Measurements from ENCODE around the gene DPM3. TPM values are rescaled to one million over a fixed set of nuclear protein-coding genes. Genes with fewer than 3 reads are reported as not detected.
"Not testable (repeated sequence)": the region's sequence is repeated elsewhere in the genome, so short reads cannot be mapped to it uniquely, and the experiment has no call there.

The DPM3 gene
- total RNA-seq, 1 experiment from 2014 or later = 72.4 TPM

GRCh38 chr1:155125946-155126555, 14.3 kb downstream of the DPM3 start:
- no peak for DNase-seq (ENCODE audit: low spot score)

- DNase-seq (ENCODE audit: low spot score) = no peak
Measured at GRCh38 chr1:155125511-155125945, 14.8 kb downstream of the DPM3 start.

GRCh38 chr1:155124503-155125463, 15.5 kb downstream of the DPM3 start:
- no peak for DNase-seq (ENCODE audit: low spot score)

- no peak for DNase-seq (ENCODE audit: low spot score)
Measured at GRCh38 chr1:155123801-155124200, 16.5 kb downstream of the DPM3 start.

GRCh38 chr1:155122308-155122707, 18.0 kb downstream of the DPM3 start:
- DNase-seq (ENCODE audit: low spot score) = no peak

GRCh38 chr1:155121249-155121648, 19.1 kb downstream of the DPM3 start:
- no peak for DNase-seq (ENCODE audit: low spot score)

GRCh38 chr1:155120253-155120652, 20.1 kb downstream of the DPM3 start:
- no peak for DNase-seq (ENCODE audit: low spot score)

- DNase-seq (ENCODE audit: low spot score) = not testable (repeated sequence)
Measured at GRCh38 chr1:155118090-155118489, 22.2 kb downstream of the DPM3 start.

- DNase-seq (ENCODE audit: low spot score) = no peak
Measured at GRCh38 chr1:155117610-155118009, 22.7 kb downstream of the DPM3 start.

- no peak for DNase-seq (ENCODE audit: low spot score)
Measured at GRCh38 chr1:155116113-155116764, 24.1 kb downstream of the DPM3 start.

GRCh38 chr1:155113450-155113980, 26.8 kb downstream of the DPM3 start:
- no peak for DNase-seq (ENCODE audit: low spot score)

- no peak for DNase-seq (ENCODE audit: low spot score)
Measured at GRCh38 chr1:155110826-155111225, 29.5 kb downstream of the DPM3 start.

GRCh38 chr1:155110381-155110780, 29.9 kb downstream of the DPM3 start:
- DNase-seq (ENCODE audit: low spot score) = no peak

GRCh38 chr1:155108296-155108695, 32.0 kb downstream of the DPM3 start:
- no peak for DNase-seq (ENCODE audit: low spot score)

GRCh38 chr1:155107309-155108264, 32.7 kb downstream of the DPM3 start:
- DNase-seq (ENCODE audit: low spot score) = no peak

GRCh38 chr1:155106862-155107261, 33.5 kb downstream of the DPM3 start:
- DNase-seq (ENCODE audit: low spot score) = no peak

GRCh38 chr1:155105604-155106011, 34.7 kb downstream of the DPM3 start:
- DNase-seq (ENCODE audit: low spot score) = no peak

- DNase-seq (ENCODE audit: low spot score) = no peak
Measured at GRCh38 chr1:155104605-155105534, 35.5 kb downstream of the DPM3 start.

- no peak for DNase-seq (ENCODE audit: low spot score)
Measured at GRCh38 chr1:155103325-155103724, 37.0 kb downstream of the DPM3 start.

GRCh38 chr1:155099331-155099730, 41.0 kb downstream of the DPM3 start:
- DNase-seq (ENCODE audit: low spot score) = no peak
